ENCODE data around the gene QTRT2.
A peak's percentile ranks its signal among the peaks of the same experiment; 100 is the strongest.

QTRT2 gene

DNA sequence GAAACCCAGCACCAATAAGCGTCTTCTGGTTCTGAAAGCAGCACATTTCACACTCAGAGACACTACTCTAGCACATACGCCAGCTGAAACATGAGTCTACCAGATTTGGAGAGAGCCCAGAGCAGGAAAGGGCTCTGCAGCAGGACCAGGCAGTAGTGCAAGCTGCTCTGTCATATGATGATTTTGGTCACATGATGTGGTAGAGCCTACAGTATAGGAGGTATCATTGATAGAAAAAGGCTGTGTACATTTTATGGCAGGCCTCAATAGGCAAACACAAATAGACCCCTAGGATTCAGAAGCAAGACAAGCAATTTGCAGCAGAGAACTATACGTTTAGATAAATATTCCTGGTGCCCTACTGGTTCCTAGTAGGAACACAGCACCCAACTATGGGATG lies 58.2 kb downstream of the QTRT2 start (continued):
- TF ChIP-seq, protein P1, sequence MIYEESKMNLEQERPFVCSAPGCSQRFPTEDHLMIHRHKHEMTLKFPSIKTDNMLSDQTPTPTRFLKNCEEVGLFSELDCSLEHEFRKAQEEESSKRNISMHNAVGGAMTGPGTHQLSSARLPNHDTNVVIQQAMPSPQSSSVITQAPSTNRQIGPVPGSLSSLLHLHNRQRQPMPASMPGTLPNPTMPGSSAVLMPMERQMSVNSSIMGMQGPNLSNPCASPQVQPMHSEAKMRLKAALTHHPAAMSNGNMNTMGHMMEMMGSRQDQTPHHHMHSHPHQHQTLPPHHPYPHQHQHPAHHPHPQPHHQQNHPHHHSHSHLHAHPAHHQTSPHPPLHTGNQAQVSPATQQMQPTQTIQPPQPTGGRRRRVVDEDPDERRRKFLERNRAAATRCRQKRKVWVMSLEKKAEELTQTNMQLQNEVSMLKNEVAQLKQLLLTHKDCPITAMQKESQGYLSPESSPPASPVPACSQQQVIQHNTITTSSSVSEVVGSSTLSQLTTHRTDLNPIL (CRISPR knock-in tag; IDR thresholded peaks at IDR 0.05; ENCODE audit: low read depth), result no peak
- TF ChIP-seq TOX (CRISPR knock-in tag; IDR thresholded peaks at IDR 0.05; ENCODE audit: borderline replicate concordance) (no peak), ZNF70 (CRISPR knock-in tag; IDR thresholded peaks at IDR 0.05) (no peak), OSR1 (CRISPR knock-in tag; IDR thresholded peaks at IDR 0.05) (no peak), ZC3H10 (CRISPR knock-in tag; IDR thresholded peaks at IDR 0.05) (no peak)
- TF ChIP-seq, protein P2, sequence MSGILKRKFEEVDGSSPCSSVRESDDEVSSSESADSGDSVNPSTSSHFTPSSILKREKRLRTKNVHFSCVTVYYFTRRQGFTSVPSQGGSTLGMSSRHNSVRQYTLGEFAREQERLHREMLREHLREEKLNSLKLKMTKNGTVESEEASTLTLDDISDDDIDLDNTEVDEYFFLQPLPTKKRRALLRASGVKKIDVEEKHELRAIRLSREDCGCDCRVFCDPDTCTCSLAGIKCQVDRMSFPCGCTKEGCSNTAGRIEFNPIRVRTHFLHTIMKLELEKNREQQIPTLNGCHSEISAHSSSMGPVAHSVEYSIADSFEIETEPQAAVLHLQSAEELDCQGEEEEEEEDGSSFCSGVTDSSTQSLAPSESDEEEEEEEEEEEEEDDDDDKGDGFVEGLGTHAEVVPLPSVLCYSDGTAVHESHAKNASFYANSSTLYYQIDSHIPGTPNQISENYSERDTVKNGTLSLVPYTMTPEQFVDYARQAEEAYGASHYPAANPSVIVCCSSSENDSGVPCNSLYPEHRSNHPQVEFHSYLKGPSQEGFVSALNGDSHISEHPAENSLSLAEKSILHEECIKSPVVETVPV (CRISPR knock-in tag; IDR thresholded peaks at IDR 0.05), result no peak

DNA sequence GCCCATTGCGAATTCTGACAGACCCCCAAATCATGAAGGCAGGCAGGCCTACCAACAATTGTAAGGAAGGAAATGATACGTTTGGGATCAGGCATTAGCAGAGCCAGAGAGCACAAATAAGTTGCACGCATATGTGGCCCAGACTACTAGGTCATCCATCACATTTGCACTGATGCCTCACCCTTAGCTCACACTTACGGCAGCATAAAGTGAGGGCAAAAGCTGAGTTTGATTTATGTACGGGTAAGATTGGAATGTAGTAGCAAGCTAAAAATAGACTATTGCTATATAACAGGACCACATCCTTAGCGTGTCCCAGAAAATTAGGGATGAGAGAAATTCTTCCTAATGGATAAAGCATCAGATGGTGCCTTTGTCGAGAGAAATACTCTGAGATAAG lies 58.6 kb downstream of the QTRT2 start:
- no peak for TF ChIP-seq GLIS3 (CRISPR knock-in tag; IDR thresholded peaks at IDR 0.05)
- ATAC-seq, result no peak

GRCh38 chr3:114119776-114120175 lies 63.2 kb downstream of the QTRT2 start:
- no peak for ATAC-seq
- TF ChIP-seq ZNF70 (CRISPR knock-in tag; IDR thresholded peaks at IDR 0.05), result no peak
- TF ChIP-seq ZNF8 (CRISPR knock-in tag; IDR thresholded peaks at IDR 0.05), result no peak
- TF ChIP-seq GLIS3 (CRISPR knock-in tag; IDR thresholded peaks at IDR 0.05), result no peak
- TF ChIP-seq, protein P1 (CRISPR knock-in tag; IDR thresholded peaks at IDR 0.05; ENCODE audit: low read depth), result no peak
- TF ChIP-seq ZNF565 (CRISPR knock-in tag; conservative IDR thresholded peaks at IDR 0.05; ENCODE audit: low read depth), result no peak
- TF ChIP-seq, protein P2 (CRISPR knock-in tag; IDR thresholded peaks at IDR 0.05), result no peak
- TF ChIP-seq ISL1 (CRISPR knock-in tag; IDR thresholded peaks at IDR 0.05), result no peak
- TF ChIP-seq ZFP3 (CRISPR knock-in tag; IDR thresholded peaks at IDR 0.05), result no peak
- TF ChIP-seq POU6F1 (CRISPR knock-in tag; IDR thresholded peaks at IDR 0.05; ENCODE audit: borderline replicate concordance, low read depth), result no peak
- no peak for TF ChIP-seq ZC3H10 (CRISPR knock-in tag; IDR thresholded peaks at IDR 0.05)
- no peak for TF ChIP-seq ZFP30 (CRISPR knock-in tag; IDR thresholded peaks at IDR 0.05)
- TF ChIP-seq CSDC2 (CRISPR knock-in tag; IDR thresholded peaks at IDR 0.05), result no peak
- no peak for TF ChIP-seq ARNTL (CRISPR knock-in tag; IDR thresholded peaks at IDR 0.05; ENCODE audit: borderline replicate concordance, low read depth)
- TF ChIP-seq TCF4 (CRISPR knock-in tag; IDR thresholded peaks at IDR 0.05; ENCODE audit: borderline replicate concordance), result no peak

DNA sequence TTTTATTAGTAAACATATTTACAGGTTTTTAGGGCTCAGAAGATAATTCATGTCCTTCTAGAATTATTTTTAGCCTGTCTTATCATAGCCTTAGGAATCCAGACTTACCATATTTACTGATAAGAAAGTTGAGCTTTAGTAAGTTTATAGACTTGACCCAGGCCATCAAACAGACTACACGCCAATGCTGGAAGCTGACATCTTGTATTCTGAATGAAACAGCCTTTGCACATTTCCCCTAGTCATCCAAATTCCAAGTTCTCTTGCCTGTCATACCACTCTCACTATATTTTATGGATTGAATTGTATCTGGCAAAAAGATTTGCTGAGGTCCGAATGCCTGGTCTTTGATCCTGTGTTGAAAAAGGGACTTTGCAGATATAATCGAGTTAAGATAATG lies 63.7 kb downstream of the QTRT2 start:
- peak; percentile 25; the same call in 1 of the 2 replicates for TF ChIP-seq TCF4 (CRISPR knock-in tag; IDR thresholded peaks at IDR 0.05; ENCODE audit: borderline replicate concordance)
- no peak for TF ChIP-seq ZC3H10 (CRISPR knock-in tag; IDR thresholded peaks at IDR 0.05)
- TF ChIP-seq ISL1 (CRISPR knock-in tag; IDR thresholded peaks at IDR 0.05), result peak; percentile 73
- ATAC-seq, result no peak

- peak; percentile 78 for ATAC-seq
- no peak for TF ChIP-seq CSDC2 (CRISPR knock-in tag; IDR thresholded peaks at IDR 0.05)
These were observed 65.6 kb downstream of the QTRT2 start for GRCh38 chr3:114122027-114122709.

GRCh38 chr3:114126461-114126860 lies 69.9 kb downstream of the QTRT2 start:
- ATAC-seq, result no peak
- no peak for TF ChIP-seq ESRRG (CRISPR knock-in tag; IDR thresholded peaks at IDR 0.05)
- TF ChIP-seq, protein P2 (CRISPR knock-in tag; IDR thresholded peaks at IDR 0.05), result no peak
- no peak for TF ChIP-seq POU6F1 (CRISPR knock-in tag; IDR thresholded peaks at IDR 0.05; ENCODE audit: borderline replicate concordance, low read depth)
- TF ChIP-seq CSDC2 (CRISPR knock-in tag; IDR thresholded peaks at IDR 0.05), result no peak
- TF ChIP-seq TOX (CRISPR knock-in tag; IDR thresholded peaks at IDR 0.05; ENCODE audit: borderline replicate concordance), result no peak
- no peak for TF ChIP-seq BACH2 (CRISPR knock-in tag; IDR thresholded peaks at IDR 0.05; ENCODE audit: borderline replicate concordance)
